Naive thymus-derived CD4-positive, alpha-beta T cell (primary cell): ENCODE data around the gene PPP2R2D. TPM values are rescaled to one million over a fixed set of nuclear protein-coding genes. Genes with fewer than 3 reads are reported as not detected.
A peak's percentile ranks its signal among the peaks of the same experiment; 100 is the strongest.
"Not testable (repeated sequence)": the region's sequence is repeated elsewhere in the genome, so short reads cannot be mapped to it uniquely, and the experiment has no call there.

Experiments used
- ATAC-seq: fragments of 150-1000 bp; cut with Tn5 transposase; 2 replicates; pipeline ENCODE4 v1.10.0; 2021; ENCODE audit warnings: mild to moderate bottlenecking, moderate library complexity
- CTCF ChIA-PET: fragments of 350-600 bp; sonication (Branson Sonifier 250); formaldehyde crosslinking; loops from one replicate; lab custom pipeline; 2021; ENCODE audit warnings: antibody characterized with exemption; lab: Charles Lee
- POLR2A ChIA-PET: fragments of 350-600 bp; sonication (Branson Sonifier 250); formaldehyde crosslinking; loops from one replicate; lab custom pipeline; 2021; ENCODE audit warnings: antibody characterized with exemption, inconsistent platforms; lab: Charles Lee
- DNase-seq, 9 donors: peaks; one replicate each; pipeline versions ENCODE4 v3.0.0 to v3.0.0-alpha.2; 2020 to 2022; ENCODE audit warnings: mixed read lengths in 1 of 9
- H3K27ac ChIP-seq: one replicate; pipeline ENCODE4 v1.7.0; 2013; ENCODE audit warnings: mild to moderate bottlenecking, low read depth, low read length, moderate library complexity
- H3K27me3 ChIP-seq, 2 donors: one replicate each; pipeline ENCODE4 v1.7.0; 2013; ENCODE audit warnings: low read length in 2 of 2, mild to moderate bottlenecking in 2 of 2, moderate library complexity in 2 of 2; ENCODE audit not compliant: control insufficient read depth in 2 of 2, insufficient read depth in 2 of 2
- H3K36me3 ChIP-seq, 3 experiments: 1 replicate in 2 of 3; 2 replicates in 1 of 3; pipeline ENCODE4 v1.7.0; 2013; ENCODE audit warnings: low read length in 3 of 3, mild to moderate bottlenecking in 3 of 3, moderate library complexity in 1 of 3; ENCODE audit not compliant: insufficient read depth in 3 of 3, control insufficient read depth in 2 of 3
- H3K4me1 ChIP-seq, 2 donors: one replicate each; pipeline ENCODE4 v1.7.0; 2013; ENCODE audit warnings: low read length in 2 of 2, mild to moderate bottlenecking in 2 of 2, moderate library complexity in 1 of 2; ENCODE audit not compliant: control insufficient read depth in 2 of 2, insufficient read depth in 2 of 2
- H3K4me3 ChIP-seq: 2 replicates; pipeline ENCODE4 v1.7.0; 2013; ENCODE audit warnings: mild to moderate bottlenecking, low read length
- H3K9me3 ChIP-seq, 3 experiments: 1 replicate in 2 of 3; 2 replicates in 1 of 3; pipeline ENCODE4 v1.7.0; 2013; ENCODE audit warnings: low read length in 3 of 3; ENCODE audit not compliant: control insufficient read depth in 2 of 3
- H3K27ac Mint-ChIP-seq, 9 donors: one replicate each; pipeline ENCODE4 v1.8.0; 2020 to 2022; ENCODE audit warnings: mixed read lengths in 9 of 9, mild to moderate bottlenecking in 8 of 9, moderate library complexity in 5 of 9, inconsistent platforms in 2 of 9
- H3K27me3 Mint-ChIP-seq, 5 donors: one replicate each; pipeline ENCODE4 v1.8.0; 2021 to 2022; ENCODE audit warnings: mixed read lengths in 5 of 5, mild to moderate bottlenecking in 1 of 5
- H3K36me3 Mint-ChIP-seq, 5 donors: one replicate each; pipeline ENCODE4 v1.8.0; 2020 to 2022; ENCODE audit warnings: mixed read lengths in 5 of 5, mild to moderate bottlenecking in 3 of 5, inconsistent platforms in 1 of 5
- H3K4me1 Mint-ChIP-seq, 7 donors: one replicate each; pipeline ENCODE4 v1.8.0; 2020 to 2022; ENCODE audit warnings: mixed read lengths in 7 of 7, mild to moderate bottlenecking in 3 of 7, inconsistent platforms in 1 of 7
- H3K4me3 Mint-ChIP-seq, 10 donors: one replicate each; pipeline ENCODE4 v1.8.0; 2020 to 2022; ENCODE audit warnings: mild to moderate bottlenecking in 10 of 10, mixed read lengths in 10 of 10, moderate library complexity in 6 of 10, inconsistent platforms in 2 of 10
- H3K9me3 Mint-ChIP-seq, 11 donors: one replicate each; pipeline ENCODE4 v1.8.0; 2020 to 2022; ENCODE audit warnings: mixed read lengths in 11 of 11, mild to moderate bottlenecking in 4 of 11, inconsistent platforms in 1 of 11, moderate library complexity in 1 of 11
- intact Hi-C, 2 donors: fragments of 100-400 bp; cut with micrococcal nuclease; formaldehyde crosslinking; loops; one replicate each; pipeline ENCODE4 v1.15.1; 2023
- polyA plus RNA-seq, 2 donors: library from polyadenylated mRNA; unstranded; fragments of 300-500 nt; fragmentation: Illumina TruSeq; gene quantifications; one replicate each; pipeline ENCODE4 v1.2.3, GENCODE V29; 2021
- total RNA-seq, 6 experiments: library from RNA in 5 of 6; stranded (reverse) in 5 of 6; gene quantifications; 1 replicate in 5 of 6; 2 replicates in 1 of 6; pipeline ENCODE4 v1.2.3 and lab custom pipeline; 2021 to 2026

The PPP2R2D gene
- total and polyA plus RNA-seq, 7 experiments from 2014 or later, result 35.0 to 61.3 (median 40.1) TPM

- Histone ChIP-seq H3K4me3 (no peak overlapping the region), H3K4me1 (peaks cover 22 to 74% of the 10 kb centered on the region in 2 donors), H3K9me3 (no peaks in the 10 kb centered on the region), H3K27ac (peak overlapping the region; percentile 70), H3K36me3 (peaks cover 0 to 17% (median 0%) of the 10 kb centered on the region in 3 experiments), H3K27me3 (no peaks in the 10 kb centered on the region)
- ATAC-seq (no peak), DNase-seq (peak in 1 of 9 donors; percentile 5)
- Mint-ChIP-seq H3K36me3 (peaks cover 0 to 46% (median 10%) of the 10 kb centered on the region in 5 donors), H3K27ac (peak overlapping the region in 8 of 9 donors; percentile 30 to 97 (median 76)), H3K9me3 (peaks cover 0 to 5% (median 0%) of the 10 kb centered on the region in 11 donors), H3K4me1 (peaks cover 47 to 98% (median 88%) of the 10 kb centered on the region in 7 donors), H3K27me3 (no peaks in the 10 kb centered on the region), H3K4me3 (peak overlapping the region in 2 of 10 donors; percentile 27 to 92)
- intact Hi-C loops, result no loop called here
- CTCF ChIA-PET, result interaction anchor here (1.9 kb wide), 1 partner anchor 112 kb away, joined by 5 read pairs; no protein-coding TSS in a partner anchor
- POLR2A ChIA-PET, result interaction anchor here (1.0 to 1.7 kb wide), 3 partner anchors 13 to 62 kb away, joined by 3 to 5 read pairs (median 3); no protein-coding TSS in a partner anchor
These were observed 10.0 kb downstream of the PPP2R2D start for GRCh38 chr10:131910663-131911314.

DNA sequence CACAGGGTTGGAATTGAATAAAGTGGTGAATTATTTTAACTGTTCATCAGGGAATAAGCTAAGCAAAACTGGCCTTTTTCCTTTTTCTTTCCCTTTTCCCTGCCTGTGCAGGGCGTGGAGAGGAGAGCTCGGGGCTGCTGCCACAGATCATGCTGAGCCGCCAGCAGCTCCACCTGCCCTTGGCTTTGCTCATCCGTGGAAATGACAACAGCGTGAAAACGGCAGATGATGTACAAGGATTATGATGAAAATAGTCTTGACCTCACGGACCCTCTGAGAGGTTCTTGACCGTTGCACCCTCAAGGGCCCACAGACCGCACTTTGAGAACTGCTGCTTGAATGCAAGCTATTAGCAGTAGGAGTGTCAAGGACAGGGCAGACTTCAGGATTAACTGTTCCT, 10.6 kb downstream of the PPP2R2D start:
- Mint-ChIP-seq H3K27ac (peak overlapping the region in 8 of 9 donors; percentile 10 to 97 (median 78)), H3K27me3 (no peaks in the 10 kb centered on the region), H3K4me1 (peaks cover 41 to 98% (median 88%) of the 10 kb centered on the region in 7 donors), H3K36me3 (peaks cover 0 to 41% (median 10%) of the 10 kb centered on the region in 5 donors), H3K9me3 (peaks cover 0 to 5% (median 0%) of the 10 kb centered on the region in 11 donors), H3K4me3 (peak overlapping the region in 1 of 10 donors; percentile 7)
- H3K27ac ChIP-seq, result peak overlapping the region; percentile 70
- no peaks in the 10 kb centered on the region for H3K27me3 ChIP-seq
- intact Hi-C loops, result no loop called here
- H3K4me1 ChIP-seq, result peaks cover 16 to 74% of the 10 kb centered on the region in 2 donors
- H3K36me3 ChIP-seq, result peaks cover 0 to 13% (median 0%) of the 10 kb centered on the region in 3 experiments
- H3K9me3 ChIP-seq, result no peaks in the 10 kb centered on the region
- DNase-seq (no peak), ATAC-seq (no peak)
- CTCF ChIA-PET, result interaction anchor here (1.9 kb wide), 1 partner anchor 111 kb away, joined by 5 read pairs; no protein-coding TSS in a partner anchor
- H3K4me3 ChIP-seq, result no peak overlapping the region
- POLR2A ChIA-PET, result interaction anchor here (1.3 to 1.7 kb wide), 2 partner anchors 12 to 61 kb away, joined by 3 to 5 read pairs; no protein-coding TSS in a partner anchor

DNA sequence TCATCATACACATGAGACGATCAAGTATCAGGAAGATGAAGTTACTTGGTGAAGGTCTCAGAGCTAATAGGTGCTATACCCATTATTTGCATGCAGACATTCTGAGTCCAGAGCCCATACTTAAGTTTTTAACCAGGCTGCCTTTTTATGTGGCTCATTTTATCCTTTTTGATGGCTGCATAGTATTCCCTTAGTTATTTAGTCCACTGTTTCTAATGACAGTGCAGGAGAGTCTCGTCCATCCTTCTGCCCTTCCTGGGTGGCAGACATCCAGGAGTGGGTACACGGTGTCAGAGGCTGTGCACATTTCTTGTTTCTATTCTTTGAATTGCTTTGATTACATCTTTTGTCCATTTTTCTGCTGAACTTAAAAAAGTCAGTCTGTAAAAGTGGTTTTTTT, 11.8 kb downstream of the PPP2R2D start:
- Histone ChIP-seq H3K36me3 (peaks cover 0 to 13% (median 0%) of the 10 kb centered on the region in 3 experiments), H3K27me3 (no peaks in the 10 kb centered on the region), H3K9me3 (no peaks in the 10 kb centered on the region), H3K27ac (no peak overlapping the region), H3K4me1 (peaks cover 16 to 67% of the 10 kb centered on the region in 2 donors), H3K4me3 (no peak overlapping the region)
- H3K36me3 Mint-ChIP-seq, result peaks cover 0 to 51% (median 10%) of the 10 kb centered on the region in 5 donors
- H3K9me3 Mint-ChIP-seq, result peaks cover 0 to 12% (median 0%) of the 10 kb centered on the region in 11 donors
- H3K27ac Mint-ChIP-seq, result peak overlapping the region in 7 of 9 donors; percentile 32 to 84 (median 78)
- DNase-seq, result peak in 1 of 9 donors; percentile 4
- CTCF ChIA-PET, result interaction anchor here (0.6 to 1.9 kb wide), 2 partner anchors 110 to 439 kb away, joined by 3 to 5 read pairs; no protein-coding TSS in a partner anchor
- H3K4me3 Mint-ChIP-seq, result peak overlapping the region in 6 of 10 donors; percentile 5 to 45 (median 15)
- intact Hi-C loops, result no loop called here
- POLR2A ChIA-PET, result interaction anchor here (1.0 kb wide), 1 partner anchor 52 kb away, joined by 3 read pairs; no protein-coding TSS in a partner anchor
- H3K4me1 Mint-ChIP-seq, result peaks cover 40 to 98% (median 91%) of the 10 kb centered on the region in 7 donors
- no peak for ATAC-seq
- H3K27me3 Mint-ChIP-seq, result no peaks in the 10 kb centered on the region

DNA sequence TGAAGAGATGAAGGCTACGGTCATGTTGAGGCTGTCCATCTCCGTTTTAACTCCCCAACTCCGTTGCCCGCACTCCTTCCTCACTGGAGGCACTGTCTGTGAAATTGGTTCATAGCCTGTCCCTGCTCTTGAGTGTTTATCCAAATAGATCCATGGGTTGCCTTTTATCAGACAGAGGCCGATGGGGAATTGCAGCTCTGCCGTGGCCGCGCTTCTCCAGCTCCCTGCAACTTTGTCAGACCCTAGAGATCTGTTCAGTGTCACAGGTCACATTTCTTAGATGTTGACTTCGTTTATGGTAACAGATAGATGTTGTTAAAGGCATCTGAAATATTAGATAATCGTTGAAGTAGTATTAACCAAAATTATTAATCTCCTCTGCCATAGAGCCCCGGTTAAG, 14.7 kb downstream of the PPP2R2D start:
- H3K27ac Mint-ChIP-seq, result peak overlapping the region in 1 of 9 donors; percentile 42
- Histone ChIP-seq H3K27me3 (no peaks in the 10 kb centered on the region), H3K36me3 (peaks cover 0 to 7% (median 0%) of the 10 kb centered on the region in 3 experiments), H3K4me1 (peaks cover 6 to 40% of the 10 kb centered on the region in 2 donors), H3K4me3 (no peak overlapping the region), H3K27ac (no peak overlapping the region), H3K9me3 (no peaks in the 10 kb centered on the region)
- peak overlapping the region in 2 of 10 donors; percentile 16 to 39 for H3K4me3 Mint-ChIP-seq
- H3K36me3 Mint-ChIP-seq, result peaks cover 0 to 61% (median 13%) of the 10 kb centered on the region in 5 donors
- intact Hi-C loops, result loop anchor here in 1 of 2 donors (2.0 kb wide), 1 partner anchor 13 kb away; no protein-coding TSS in a partner anchor
- ATAC-seq (no peak), DNase-seq (no peak)
- ChIA-PET CTCF (no interaction called here), POLR2A (interaction anchor here (0.9 to 1.0 kb wide), 2 partner anchors 8 to 9 kb away, joined by 3 to 4 read pairs; no protein-coding TSS in a partner anchor)
- H3K9me3 Mint-ChIP-seq, result peaks cover 0 to 23% (median 0%) of the 10 kb centered on the region in 11 donors
- peaks cover 39 to 97% (median 88%) of the 10 kb centered on the region in 7 donors for H3K4me1 Mint-ChIP-seq
- no peaks in the 10 kb centered on the region for H3K27me3 Mint-ChIP-seq

GRCh38 chr10:131915990-131916766, 15.4 kb downstream of the PPP2R2D start:
- H3K36me3 Mint-ChIP-seq, result peaks cover 0 to 61% (median 13%) of the 10 kb centered on the region in 5 donors
- Histone ChIP-seq H3K36me3 (peaks cover 0 to 7% (median 0%) of the 10 kb centered on the region in 3 experiments), H3K4me1 (peaks cover 6 to 40% of the 10 kb centered on the region in 2 donors), H3K27me3 (no peaks in the 10 kb centered on the region), H3K4me3 (no peak overlapping the region), H3K27ac (no peak overlapping the region), H3K9me3 (no peaks in the 10 kb centered on the region)
- ChIA-PET POLR2A (no interaction called here), CTCF (no interaction called here)
- intact Hi-C loops, result loop anchor here in 1 of 2 donors (2.0 kb wide), 1 partner anchor 13 kb away; no protein-coding TSS in a partner anchor
- DNase-seq (no peak), ATAC-seq (no peak)
- H3K9me3 Mint-ChIP-seq, result peaks cover 0 to 23% (median 0%) of the 10 kb centered on the region in 11 donors
- peak overlapping the region in 3 of 10 donors; percentile 21 to 39 (median 30) for H3K4me3 Mint-ChIP-seq
- peaks cover 42 to 98% (median 90%) of the 10 kb centered on the region in 7 donors for H3K4me1 Mint-ChIP-seq
- H3K27me3 Mint-ChIP-seq, result no peaks in the 10 kb centered on the region
- peak overlapping the region in 5 of 9 donors; percentile 11 to 81 (median 43) for H3K27ac Mint-ChIP-seq

DNA sequence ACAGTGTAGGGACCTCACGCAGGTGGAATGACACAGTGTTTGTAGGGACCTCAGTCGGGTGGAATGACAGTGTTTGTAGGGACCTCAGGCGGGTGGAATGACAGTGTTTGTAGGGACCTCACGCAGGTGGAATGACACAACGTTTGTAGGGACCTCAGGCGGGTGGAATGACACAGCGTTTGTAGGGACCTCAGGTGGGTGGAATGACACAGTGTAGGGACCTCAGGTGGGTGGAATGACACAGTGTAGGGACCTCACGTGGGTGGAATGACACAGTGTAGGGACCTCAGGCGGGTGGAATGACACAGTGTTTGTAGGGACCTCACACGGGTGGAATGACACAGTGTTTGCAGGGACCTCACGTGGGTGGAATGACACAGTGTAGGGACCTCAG, 16.0 kb downstream of the PPP2R2D start:
- ATAC-seq, DNase-seq, H3K27me3 Mint-ChIP-seq, H3K9me3 ChIP-seq, H3K27me3 ChIP-seq, H3K4me3 ChIP-seq, H3K36me3 ChIP-seq, CTCF ChIA-PET, POLR2A ChIA-PET, H3K27ac ChIP-seq, intact Hi-C loops: not testable (repeated sequence)
- H3K36me3 Mint-ChIP-seq, result peaks cover 0 to 56% (median 10%) of the 10 kb centered on the region in 5 donors
- peaks cover 0 to 23% (median 0%) of the 10 kb centered on the region in 11 donors for H3K9me3 Mint-ChIP-seq
- peak overlapping the region in 3 of 10 donors; percentile 21 to 39 (median 30) for H3K4me3 Mint-ChIP-seq
- H3K4me1 ChIP-seq, result peaks cover 6 to 38% of the 10 kb centered on the region in 2 donors
- H3K27ac Mint-ChIP-seq, result peak overlapping the region in 5 of 9 donors; percentile 11 to 81 (median 43)
- H3K4me1 Mint-ChIP-seq, result peaks cover 48 to 98% (median 90%) of the 10 kb centered on the region in 7 donors
